HepG2 (cell line): ENCODE results near the gene CPNE8. TPM values are rescaled to one million over a fixed set of nuclear protein-coding genes. Genes with fewer than 3 reads are reported as not detected.
A peak's percentile ranks its signal among the peaks of the same experiment; 100 is the strongest.

ENCODE experiments used
- HINFP ChIP-seq: sonication (generic); formaldehyde crosslinking; IDR thresholded peaks from 2 replicates; pipeline ENCODE4 v1.4.0; 2020; ENCODE audit warnings: low read depth, mild to moderate bottlenecking, missing genetic modification reagents
- KDM6A ChIP-seq: IDR thresholded peaks from 2 replicates; pipeline ENCODE4 v1.6.1; 2016; ENCODE audit warnings: low read depth
- KLF13 ChIP-seq: sonication (generic); formaldehyde crosslinking; IDR thresholded peaks from 2 replicates; pipeline ENCODE4 v1.4.0; 2020; ENCODE audit warnings: mild to moderate bottlenecking, missing genetic modification reagents
- MIXL1 ChIP-seq: IDR thresholded peaks from 2 replicates; pipeline ENCODE4 v1.6.1; 2016
- NCOA5 ChIP-seq: sonication (generic); formaldehyde crosslinking; IDR thresholded peaks from 2 replicates; pipeline ENCODE4 v1.4.0; 2020; ENCODE audit warnings: missing genetic modification reagents
- PHB2 ChIP-seq: fragments of 450-650 bp; IDR thresholded peaks from 2 replicates; pipeline ENCODE4 v1.6.1; 2018; ENCODE audit not compliant: partially characterized antibody
- RARA ChIP-seq: IDR thresholded peaks from 2 replicates; pipeline ENCODE4 v1.6.1; 2016; ENCODE audit warnings: missing genetic modification reagents, missing compliant biosample characterization
- RNF2 ChIP-seq: fragments of 450-650 bp; conservative IDR thresholded peaks from 2 replicates; pipeline ENCODE4 v1.6.1; 2016; ENCODE audit warnings: low read depth
- SAP130 ChIP-seq: IDR thresholded peaks from 2 replicates; pipeline ENCODE4 v1.6.1; 2016; ENCODE audit warnings: low read depth
- SIX4 ChIP-seq: sonication (generic); formaldehyde crosslinking; IDR thresholded peaks from 2 replicates; pipeline ENCODE4 v1.4.0; 2020; ENCODE audit warnings: missing genetic modification reagents
- ZBTB7A ChIP-seq: sonication (generic); formaldehyde crosslinking; IDR thresholded peaks from 2 replicates; pipeline ENCODE4 v1.8.0; 2022; ENCODE audit warnings: mild to moderate bottlenecking, missing genetic modification reagents
- ZNF20 ChIP-seq: sonication (generic); formaldehyde crosslinking; IDR thresholded peaks from 2 replicates; pipeline ENCODE4 v1.4.0; 2020; ENCODE audit warnings: mild to moderate bottlenecking, moderate library complexity, missing genetic modification reagents
- ZNF292 ChIP-seq: sonication (generic); formaldehyde crosslinking; IDR thresholded peaks from 2 replicates; pipeline ENCODE4 v1.8.1; 2022; ENCODE audit warnings: mild to moderate bottlenecking, low read depth, missing genetic modification reagents, borderline replicate concordance
- ZNF496 ChIP-seq: sonication (generic); formaldehyde crosslinking; IDR thresholded peaks from 2 replicates; pipeline ENCODE4 v1.8.1; 2023; ENCODE audit warnings: mild to moderate bottlenecking, moderate library complexity, missing genetic modification reagents; ENCODE audit not compliant: insufficient replicate concordance
- ZNF644 ChIP-seq: IDR thresholded peaks from 2 replicates; pipeline ENCODE4 v1.6.1; 2016; ENCODE audit warnings: low read depth
- ZNF777 ChIP-seq: sonication (generic); formaldehyde crosslinking; IDR thresholded peaks from 2 replicates; pipeline ENCODE4 v1.4.0; 2020; ENCODE audit warnings: missing genetic modification reagents
- ZNF800 ChIP-seq: sonication (generic); formaldehyde crosslinking; IDR thresholded peaks from 2 replicates; pipeline ENCODE4 v1.4.0; 2020; ENCODE audit warnings: missing genetic modification reagents
- polyA plus RNA-seq, 8 experiments: library from polyadenylated mRNA; depleted of rRNA in 3 of 8; stranded (reverse) in 7 of 8; unstranded in 1 of 8; fragments of >200 nt; fragmentation: Illumina TruSeq in 4 of 8; extraction: Trizol in 4 of 8; gene quantifications; 2 replicates each; pipeline versions ENCODE4 v1.2.1 to v1.2.3, GENCODE V29; 2011 to 2016; ENCODE audit warnings: low read depth in 4 of 8, missing spikeins in 1 of 8, mixed read lengths in 1 of 8; ENCODE audit not compliant: insufficient read depth in 1 of 8
- total RNA-seq, 5 experiments: library from RNA; depleted of rRNA; stranded (reverse); fragments of >200 nt; fragmentation: Illumina TruSeq; extraction: Trizol; gene quantifications; 2 replicates each; pipeline ENCODE4 v1.2.3, GENCODE V29; 2016; ENCODE audit warnings: low read depth in 1 of 5
- TF ChIP-seq, protein P1 (sequence below): sonication (generic); formaldehyde crosslinking; IDR thresholded peaks from 2 replicates; pipeline ENCODE4 v1.4.0; 2020; ENCODE audit warnings: mild to moderate bottlenecking, missing genetic modification reagents
- TF ChIP-seq, protein P2 (sequence below): IDR thresholded peaks from 2 replicates; pipeline ENCODE4 v1.6.1; 2016; ENCODE audit warnings: missing biosample characterization, missing genetic modification reagents, low read depth
- TF ChIP-seq, protein P3 (sequence below): sonication (generic); formaldehyde crosslinking; IDR thresholded peaks from 2 replicates; pipeline ENCODE4 v1.8.1; 2023; ENCODE audit warnings: mild to moderate bottlenecking, moderate library complexity, missing genetic modification reagents
- TF ChIP-seq, protein P4 (sequence below): IDR thresholded peaks from 2 replicates; pipeline ENCODE4 v1.6.1; 2016; ENCODE audit warnings: mild to moderate bottlenecking

Gene CPNE8
- total and polyA plus RNA-seq, 2 of the 13 experiments (the other 11 are each of a cell fraction or from before 2014, with no cell fraction given) = 2.4 to 2.7 TPM

DNA sequence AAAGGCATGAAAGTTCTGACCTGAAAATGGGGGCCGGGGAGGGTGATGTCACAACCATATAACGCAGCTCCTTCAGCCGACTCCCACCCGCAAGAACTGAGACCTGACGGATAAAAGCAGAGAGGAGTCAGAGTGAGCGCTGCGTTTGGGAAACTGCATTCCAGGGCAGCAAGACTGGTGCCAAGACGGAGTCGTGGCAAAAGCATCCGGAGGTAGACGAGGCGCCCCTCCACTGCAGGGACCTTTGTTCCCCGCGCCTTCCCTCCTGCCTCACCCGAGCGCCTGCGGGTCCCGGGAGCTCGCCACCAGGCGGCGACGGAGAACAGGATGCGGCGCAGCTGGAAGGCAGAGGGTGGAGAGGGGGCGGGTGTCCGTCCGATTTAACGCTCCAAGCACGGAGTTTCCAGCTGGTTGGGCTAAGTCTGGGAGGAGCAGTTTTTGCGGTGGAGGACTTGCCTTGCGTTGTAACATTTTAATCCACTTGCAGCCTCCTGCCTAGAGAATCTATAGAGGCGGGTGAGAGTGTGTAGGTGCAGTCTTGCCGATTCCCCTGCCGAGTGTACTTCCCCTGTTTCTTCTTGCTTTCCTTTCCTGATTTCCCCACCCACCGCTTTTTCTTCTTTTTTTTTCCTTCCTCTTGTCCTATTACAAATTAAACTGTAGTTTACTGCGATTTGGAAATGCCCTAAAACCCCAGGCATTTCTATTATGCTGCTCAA, 1.2 kb upstream of the CPNE8 start (continued):
- TF ChIP-seq HINFP (CRISPR knock-in tag) = no peak
- no peak for TF ChIP-seq RNF2
- TF ChIP-seq NCOA5 (CRISPR knock-in tag) = no peak
- peak; percentile 78 for TF ChIP-seq ZNF777 (CRISPR knock-in tag)
- TF ChIP-seq ZNF644 = peak; percentile 87
- TF ChIP-seq, protein P1, sequence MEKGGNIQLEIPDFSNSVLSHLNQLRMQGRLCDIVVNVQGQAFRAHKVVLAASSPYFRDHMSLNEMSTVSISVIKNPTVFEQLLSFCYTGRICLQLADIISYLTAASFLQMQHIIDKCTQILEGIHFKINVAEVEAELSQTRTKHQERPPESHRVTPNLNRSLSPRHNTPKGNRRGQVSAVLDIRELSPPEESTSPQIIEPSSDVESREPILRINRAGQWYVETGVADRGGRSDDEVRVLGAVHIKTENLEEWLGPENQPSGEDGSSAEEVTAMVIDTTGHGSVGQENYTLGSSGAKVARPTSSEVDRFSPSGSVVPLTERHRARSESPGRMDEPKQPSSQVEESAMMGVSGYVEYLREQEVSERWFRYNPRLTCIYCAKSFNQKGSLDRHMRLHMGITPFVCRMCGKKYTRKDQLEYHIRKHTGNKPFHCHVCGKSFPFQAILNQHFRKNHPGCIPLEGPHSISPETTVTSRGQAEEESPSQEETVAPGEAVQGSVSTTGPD (CRISPR knock-in tag) = no peak
- no peak for TF ChIP-seq ZNF20 (CRISPR knock-in tag)
- no peak for TF ChIP-seq ZNF496 (CRISPR knock-in tag)
- no peak for TF ChIP-seq KDM6A (CRISPR knock-in tag)
- TF ChIP-seq, protein P2, sequence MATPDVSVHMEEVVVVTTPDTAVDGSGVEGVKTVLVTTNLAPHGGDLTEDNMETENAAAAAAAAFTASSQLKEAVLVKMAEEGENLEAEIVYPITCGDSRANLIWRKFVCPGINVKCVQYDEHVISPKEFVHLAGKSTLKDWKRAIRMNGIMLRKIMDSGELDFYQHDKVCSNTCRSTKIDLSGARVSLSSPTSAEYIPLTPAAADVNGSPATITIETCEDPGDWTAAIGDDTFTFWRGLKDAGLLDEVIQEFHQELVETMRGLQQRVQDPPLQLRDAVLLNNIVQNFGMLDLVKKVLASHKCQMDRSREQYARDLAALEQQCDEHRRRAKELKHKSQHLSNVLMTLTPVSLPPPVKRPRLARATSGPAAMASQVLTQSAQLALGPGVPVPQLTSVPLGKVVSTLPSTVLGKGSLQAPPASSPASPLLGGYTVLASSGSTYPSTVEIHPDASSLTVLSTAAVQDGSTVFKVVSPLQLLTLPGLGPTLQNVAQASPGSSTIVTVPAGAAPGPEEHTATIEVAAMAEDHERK = no peak
- TF ChIP-seq MIXL1 (CRISPR knock-in tag) = peak; percentile 67; the same call in 1 of the 2 replicates
- TF ChIP-seq PHB2 = no peak
- no peak for TF ChIP-seq ZBTB7A
- no peak for TF ChIP-seq KLF13 (CRISPR knock-in tag)
- peak; percentile 41; the same call in 1 of the 2 replicates for TF ChIP-seq SAP130 (CRISPR knock-in tag)
- TF ChIP-seq, protein P3, sequence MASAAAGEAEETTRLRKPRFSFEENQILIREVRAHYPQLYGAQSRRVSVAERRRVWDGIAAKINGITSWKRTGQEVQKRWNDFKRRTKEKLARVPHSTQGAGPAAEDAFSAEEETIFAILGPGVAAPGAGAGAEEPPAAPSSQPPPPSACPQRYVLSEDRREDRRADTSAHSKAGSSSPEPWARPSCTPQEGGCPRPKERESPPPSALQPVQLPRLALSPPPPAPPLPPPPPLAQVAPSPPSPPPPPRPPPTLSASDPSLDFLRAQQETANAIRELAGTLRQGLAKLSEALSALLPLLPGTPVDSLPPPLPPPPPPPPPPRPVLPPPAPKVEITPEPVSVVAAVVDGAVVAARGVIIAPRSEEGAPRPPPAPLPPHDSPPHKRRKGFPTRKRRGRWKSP = peak; percentile 71; the same call in 1 of the 2 replicates
- 0 out of 2 replicates have a peak, but pooled peaks have one; percentile 59 for TF ChIP-seq ZNF800
- TF ChIP-seq SIX4 (CRISPR knock-in tag) = 0 out of 2 replicates have a peak, but pooled peaks have one; percentile 27
- TF ChIP-seq RARA (CRISPR knock-in tag) = no peak
- 0 out of 2 replicates have a peak, but pooled peaks have one; percentile 46 for TF ChIP-seq ZNF292 (CRISPR knock-in tag)
- TF ChIP-seq, protein P4, sequence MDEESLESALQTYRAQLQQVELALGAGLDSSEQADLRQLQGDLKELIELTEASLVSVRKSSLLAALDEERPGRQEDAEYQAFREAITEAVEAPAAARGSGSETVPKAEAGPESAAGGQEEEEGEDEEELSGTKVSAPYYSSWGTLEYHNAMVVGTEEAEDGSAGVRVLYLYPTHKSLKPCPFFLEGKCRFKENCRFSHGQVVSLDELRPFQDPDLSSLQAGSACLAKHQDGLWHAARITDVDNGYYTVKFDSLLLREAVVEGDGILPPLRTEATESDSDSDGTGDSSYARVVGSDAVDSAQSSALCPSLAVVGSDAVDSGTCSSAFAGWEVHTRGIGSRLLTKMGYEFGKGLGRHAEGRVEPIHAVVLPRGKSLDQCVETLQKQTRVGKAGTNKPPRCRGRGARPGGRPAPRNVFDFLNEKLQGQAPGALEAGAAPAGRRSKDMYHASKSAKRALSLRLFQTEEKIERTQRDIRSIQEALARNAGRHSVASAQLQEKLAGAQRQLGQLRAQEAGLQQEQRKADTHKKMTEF (CRISPR knock-in tag) = peak; percentile 55; the same call in 1 of the 2 replicates
